HuH-7 (cell line): ENCODE measurements around the gene RPL13.

Source experiments
- DNase-seq: peaks from one replicate; pipeline ENCODE4 v3.0.0; 2011; ENCODE audit warnings: low spot score

RPL13 gene

DNA sequence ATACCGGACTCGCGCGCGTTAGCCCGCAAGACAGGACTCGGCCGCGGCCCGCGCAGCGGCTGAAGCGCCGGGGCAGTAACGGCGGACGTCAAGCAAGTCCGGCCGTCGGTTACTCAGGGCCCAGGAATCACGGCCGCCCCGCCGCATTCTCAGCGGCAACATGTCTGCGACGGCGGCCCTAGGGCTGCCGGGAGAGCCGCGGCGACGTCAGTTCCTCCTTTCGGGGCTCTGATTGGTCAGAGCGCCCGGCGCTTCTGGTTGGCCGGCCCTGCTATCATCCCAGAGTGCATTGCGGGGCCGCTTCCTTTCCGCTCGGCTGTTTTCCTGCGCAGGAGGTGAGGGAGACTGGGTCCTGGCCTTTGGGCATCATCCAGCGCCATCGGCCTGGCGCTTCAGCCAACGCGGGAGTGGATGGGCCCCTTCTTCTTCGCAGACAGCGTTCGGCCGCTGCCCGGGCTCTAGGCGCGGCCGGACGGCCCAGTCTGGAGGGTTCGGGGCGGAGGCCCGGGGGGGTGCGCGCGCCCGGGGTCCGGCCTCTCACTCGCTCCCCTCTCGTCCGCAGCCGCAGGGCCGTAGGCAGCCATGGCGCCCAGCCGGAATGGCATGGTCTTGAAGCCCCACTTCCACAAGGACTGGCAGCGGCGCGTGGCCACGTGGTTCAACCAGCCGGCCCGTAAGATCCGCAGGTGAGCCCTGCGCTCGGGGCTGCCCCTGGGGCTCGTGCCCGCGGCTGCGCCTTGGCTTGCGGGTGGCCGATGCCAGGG, at the start of gene RPL13:
Gene RPL13, plus strand, starts transcription at position 305 of the 764 bp plus-strand sequence. Its CDS starts 278 bp downstream, at position 583.
- DNase-seq: peak; percentile 100

DNA sequence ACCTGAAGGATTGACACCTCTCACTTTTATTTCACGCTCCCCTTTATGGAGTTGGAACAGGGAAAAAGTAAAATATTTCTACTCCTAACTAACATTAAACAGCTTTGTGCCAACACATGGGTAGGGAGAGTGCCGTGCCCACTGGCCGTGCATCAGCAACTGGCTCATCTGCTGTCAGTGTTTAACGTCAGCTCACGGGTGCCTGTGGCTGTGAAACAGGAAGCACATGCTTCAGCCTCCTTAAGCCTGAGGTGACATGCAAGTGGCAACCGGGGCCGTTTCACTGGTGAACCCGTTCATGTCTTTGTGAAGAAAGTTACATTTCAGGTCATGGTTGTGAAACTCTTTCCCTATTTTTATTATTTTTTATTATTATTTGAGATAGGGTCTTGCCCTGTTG, 49.1 kb upstream of the RPL13 start:
- DNase-seq: no peak

DNA sequence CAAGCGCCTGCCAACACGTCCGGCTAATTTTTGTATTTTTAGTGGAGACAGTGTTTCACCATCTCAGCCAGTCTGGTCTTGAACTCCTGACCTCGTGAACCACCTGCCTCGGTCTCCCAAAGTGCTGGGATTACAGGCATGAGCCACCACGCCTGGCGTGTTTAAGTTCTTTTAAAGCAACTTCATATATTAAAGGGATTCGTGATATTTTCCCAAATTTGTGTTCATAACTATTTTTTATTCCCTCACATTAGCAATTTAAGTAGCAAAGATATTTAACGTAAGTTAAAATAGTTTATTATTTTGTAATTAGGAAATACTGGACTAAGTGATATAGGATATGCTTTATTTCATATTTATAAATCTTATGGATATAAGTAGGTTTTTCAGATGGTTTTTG, 48.0 kb upstream of the RPL13 start:
- DNase-seq: no peak

DNA sequence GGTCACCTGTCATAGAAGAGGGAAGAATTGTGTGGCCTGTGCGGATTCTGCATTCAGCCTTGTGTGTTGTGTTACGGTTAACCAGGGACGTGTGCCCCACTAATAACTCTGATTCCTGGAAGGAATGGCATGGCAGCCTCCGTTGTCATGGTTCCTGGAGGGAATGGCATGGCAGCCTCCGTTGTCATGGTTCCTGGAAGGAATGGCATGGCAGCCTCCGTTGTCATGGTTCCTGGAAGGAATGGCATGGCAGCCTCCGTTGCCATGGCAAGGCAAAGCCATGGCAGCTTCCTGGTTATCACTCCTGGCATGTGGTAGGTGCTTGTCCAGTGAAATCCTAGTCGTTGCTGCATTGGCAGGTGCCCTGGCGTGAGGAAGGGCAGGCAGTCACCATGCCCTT, 43.4 kb upstream of the RPL13 start:
- no peak for DNase-seq

DNA sequence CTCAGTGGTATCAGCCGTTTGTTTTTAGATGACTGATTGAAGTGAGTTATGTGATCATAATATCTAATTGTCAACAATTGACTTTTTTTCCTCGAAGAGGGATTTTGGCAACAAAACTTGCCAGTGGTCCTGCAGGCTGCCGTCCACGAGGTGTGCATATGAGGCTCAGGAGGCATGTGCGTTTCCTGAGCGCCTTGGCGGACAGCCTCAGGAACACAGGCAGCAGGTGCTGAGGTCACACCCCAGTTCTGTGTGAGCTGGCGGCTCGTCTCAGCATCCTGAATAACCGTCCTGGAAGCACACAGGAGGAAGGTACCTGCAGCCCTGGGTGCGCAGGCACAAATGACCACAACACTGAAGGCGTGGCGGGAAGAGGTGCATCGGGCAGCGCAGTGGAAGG, 40.6 kb upstream of the RPL13 start:
- no peak for DNase-seq

DNA sequence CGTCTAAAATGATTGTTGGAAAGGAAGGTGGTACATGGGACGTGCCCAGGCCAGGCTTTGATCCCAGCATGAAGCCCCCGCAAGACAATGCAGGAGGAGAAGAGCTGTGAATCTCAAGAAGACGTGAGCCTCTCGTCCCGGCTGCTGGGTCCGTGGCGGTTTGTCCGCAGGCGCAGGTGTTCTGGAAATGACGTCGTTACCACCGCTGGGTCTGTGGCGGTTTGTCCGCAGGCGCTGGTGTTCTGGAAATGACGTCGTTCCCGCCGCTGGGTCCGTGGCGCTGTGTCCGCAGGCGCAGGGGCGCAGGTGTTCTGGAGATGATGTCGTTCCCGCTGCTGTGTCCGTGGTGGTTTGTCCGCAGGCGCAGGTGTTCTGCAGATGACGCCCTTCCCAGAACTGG, 38.2 kb upstream of the RPL13 start:
- no peak for DNase-seq

DNA sequence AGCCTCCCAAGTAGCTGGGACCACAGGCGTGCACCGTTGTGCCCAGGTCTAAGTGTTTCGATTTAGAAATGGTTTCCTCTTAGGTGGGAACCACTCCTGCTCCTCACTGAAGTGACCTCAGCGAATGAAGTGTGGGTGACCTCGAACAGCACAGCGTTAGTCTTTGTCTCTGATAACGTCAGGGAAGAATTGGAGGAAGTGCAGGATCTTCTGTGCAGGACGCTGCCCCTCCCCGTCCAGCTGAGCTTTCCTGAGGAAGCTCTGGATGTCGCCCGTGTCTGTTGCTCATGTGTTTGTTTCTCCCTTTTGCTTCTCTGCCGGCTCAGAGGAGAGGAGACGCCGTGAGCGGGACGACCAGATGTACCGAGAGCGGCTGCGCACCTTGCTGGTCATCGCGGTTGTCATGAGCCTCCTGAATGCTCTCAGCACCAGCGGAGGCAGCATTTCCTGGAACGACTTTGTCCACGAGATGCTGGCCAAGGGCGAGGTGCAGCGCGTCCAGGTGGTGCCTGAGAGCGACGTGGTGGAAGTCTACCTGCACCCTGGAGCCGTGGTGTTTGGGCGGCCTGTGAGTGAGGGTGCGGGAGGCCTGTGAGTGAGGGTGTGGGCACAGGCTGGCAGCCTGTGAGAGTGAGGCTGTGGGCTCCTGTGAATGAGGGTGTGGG, 36.7 kb upstream of the RPL13 start:
- no peak for DNase-seq

DNA sequence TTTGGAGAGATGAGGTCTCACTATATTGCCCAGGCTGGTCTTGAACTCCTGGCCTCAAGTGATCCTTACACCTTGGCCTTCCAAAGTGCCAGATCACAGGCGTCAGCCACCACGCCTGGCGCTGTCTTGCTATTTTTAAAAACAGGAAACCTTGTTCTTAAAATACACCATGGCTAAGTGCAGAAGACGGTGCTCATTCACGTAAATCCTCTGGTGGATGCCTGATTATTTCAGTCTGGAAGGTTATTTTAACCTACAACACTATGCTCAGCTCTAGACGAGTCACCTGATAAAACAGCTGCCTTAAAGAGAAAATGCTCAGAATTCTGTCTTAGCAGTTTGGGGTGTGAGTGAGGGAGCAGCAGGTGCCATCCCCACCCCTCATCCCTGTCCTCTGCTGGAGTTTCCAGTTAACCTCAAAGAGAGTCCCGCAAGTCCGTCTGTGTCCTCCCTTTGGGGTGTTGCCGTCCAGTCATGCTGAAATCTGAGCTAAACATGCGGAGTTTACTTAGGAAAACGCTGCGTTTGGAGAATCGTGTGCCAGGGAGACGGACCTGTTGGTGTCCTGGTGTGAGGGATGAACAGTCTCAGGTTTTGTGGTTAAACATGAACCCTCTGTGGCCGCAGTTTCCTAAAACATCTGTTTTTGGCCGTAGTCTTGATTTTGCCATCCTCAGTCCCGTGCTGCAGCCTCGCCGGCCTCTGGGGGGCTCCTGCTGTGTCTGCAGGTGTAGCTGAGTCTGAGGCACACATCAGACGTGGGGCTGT, 35.2 kb upstream of the RPL13 start:
- DNase-seq: no peak

DNA sequence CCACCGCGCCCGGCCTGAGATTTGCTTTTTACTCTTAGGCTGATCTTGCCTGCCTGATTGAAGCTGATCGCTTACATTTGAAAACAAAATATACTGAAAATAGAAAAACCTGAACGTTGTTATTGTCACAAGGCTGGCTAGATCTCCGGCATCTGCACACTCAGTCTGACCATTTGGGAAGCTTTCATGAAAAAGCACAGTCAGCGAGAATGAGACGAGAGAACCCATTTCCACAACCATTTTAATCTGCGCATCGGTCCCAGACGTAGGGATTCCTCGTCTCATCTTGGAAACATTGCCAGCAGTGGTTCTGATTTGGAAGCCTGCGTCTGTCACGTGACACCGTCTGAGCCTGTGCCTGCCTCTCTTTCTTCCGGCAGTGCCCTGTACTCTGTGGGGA, 31.4 kb upstream of the RPL13 start:
- no peak for DNase-seq

DNA sequence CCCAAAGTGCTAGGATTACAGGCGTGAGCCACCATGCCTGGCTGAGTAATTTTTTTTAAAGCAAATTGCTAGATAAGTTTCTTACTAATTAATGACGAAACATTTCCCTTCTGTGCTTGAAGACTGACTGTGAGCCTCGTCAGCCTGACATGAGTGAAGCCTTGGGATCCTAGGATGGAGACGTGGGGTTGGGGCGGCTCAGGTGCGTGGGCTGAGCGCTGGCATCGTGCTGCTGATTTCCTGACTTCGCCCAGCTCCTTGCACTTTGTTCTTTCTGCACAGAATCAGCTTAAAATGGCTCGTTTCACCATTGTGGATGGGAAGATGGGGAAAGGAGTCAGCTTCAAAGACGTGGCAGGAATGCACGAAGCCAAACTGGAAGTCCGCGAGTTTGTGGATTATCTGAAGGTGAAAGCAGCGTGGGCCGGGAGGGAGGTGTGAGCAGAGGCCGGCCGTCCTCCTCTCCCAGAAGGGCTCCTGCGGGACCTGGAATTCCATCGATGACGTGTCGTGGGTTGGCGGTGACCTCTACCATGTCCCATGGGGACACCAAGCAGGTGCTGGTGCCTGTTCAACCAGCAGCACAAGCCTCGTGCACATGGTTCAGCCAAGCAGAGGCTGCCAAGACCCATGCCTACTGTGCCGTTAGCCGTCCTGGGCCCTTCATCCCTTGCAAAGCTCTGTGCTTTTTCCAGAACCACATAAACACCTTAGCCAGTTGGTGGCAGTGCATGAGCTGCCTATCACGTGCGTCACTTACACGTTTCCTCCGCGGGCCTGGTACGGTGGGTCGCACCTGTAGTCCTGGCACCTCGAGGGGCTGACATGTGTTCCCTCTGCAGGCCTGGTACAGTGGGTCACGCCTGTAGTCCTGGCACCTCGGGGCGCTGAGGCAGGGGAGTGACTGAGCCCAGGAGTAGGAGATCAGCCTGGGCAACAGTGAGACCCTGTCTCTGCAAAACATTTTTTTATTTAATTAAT, 29.8 kb upstream of the RPL13 start:
- no peak for DNase-seq

DNA sequence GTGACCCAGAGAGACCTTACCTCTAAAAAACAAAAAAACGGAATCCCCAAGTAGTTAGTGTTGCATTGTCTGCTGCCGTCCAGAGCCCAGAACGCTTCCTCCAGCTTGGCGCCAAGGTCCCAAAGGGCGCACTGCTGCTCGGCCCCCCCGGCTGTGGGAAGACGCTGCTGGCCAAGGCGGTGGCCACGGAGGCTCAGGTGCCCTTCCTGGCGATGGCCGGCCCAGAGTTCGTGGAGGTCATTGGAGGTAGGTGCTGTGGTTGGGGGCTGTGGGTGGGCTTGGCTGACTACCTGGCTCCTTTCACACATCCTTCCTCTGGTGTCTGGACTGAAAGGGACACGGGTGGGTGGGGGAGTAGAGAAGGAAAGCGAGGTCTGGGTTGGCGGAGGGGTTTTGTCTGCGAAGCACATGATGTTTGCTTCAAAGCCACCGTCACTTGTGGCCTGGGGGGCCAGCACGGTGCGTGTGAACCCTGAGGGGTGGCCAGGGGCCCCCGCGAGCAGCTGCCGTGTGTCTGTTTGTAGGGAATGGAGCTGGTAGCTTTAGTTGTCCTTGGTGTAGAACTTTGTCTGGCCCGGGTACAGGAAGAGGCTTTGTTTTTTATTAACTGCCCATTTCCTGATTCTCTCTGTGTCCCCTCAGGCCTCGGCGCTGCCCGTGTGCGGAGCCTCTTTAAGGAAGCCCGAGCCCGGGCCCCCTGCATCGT, 28.5 kb upstream of the RPL13 start:
- no peak for DNase-seq

DNA sequence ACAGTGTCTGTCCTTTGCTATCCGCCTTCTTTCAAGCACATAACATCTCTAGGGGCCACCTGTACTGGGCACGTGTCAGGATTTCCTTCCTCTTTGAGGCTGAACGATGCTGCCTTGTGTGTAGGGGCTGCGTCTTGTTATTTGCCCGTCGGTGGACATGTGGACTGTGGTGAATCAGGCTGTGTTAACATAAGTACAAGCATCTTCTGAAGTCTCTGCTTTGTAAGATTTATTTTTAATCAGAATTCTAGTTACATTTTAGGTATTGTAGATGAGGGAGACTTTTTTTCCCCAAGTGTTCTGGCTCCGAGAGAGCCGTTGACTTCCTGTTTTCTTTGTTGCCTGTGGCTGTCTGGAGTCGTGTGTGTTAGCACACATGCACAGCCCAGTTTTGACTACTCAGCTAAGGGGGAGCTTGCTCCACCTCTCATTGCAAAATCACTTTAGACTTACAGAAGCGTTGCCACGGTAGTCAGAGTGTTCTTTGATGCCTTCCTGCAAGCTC, 26.2 kb upstream of the RPL13 start:
- no peak for DNase-seq

DNA sequence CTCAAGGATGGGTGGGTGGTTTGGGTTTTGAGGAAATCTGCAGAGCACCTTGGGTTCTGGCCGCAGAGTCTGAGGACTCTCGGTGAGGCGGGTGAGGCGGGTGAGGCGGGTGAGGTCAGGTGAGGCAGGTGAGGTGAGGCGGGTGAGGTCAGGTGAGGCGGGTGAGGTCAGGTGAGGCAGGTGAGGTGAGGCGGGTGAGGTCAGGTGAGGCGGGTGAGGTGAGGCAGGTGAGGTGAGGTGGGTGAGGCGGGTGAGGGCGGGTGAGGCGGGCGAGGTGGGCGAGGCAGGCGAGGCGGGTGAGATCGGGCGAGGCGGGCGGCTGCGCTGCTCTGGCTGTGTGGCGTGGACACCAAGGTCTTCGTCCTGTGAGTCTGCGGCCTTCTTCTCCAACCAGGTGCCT, 24.1 kb upstream of the RPL13 start:
- DNase-seq: no peak

DNA sequence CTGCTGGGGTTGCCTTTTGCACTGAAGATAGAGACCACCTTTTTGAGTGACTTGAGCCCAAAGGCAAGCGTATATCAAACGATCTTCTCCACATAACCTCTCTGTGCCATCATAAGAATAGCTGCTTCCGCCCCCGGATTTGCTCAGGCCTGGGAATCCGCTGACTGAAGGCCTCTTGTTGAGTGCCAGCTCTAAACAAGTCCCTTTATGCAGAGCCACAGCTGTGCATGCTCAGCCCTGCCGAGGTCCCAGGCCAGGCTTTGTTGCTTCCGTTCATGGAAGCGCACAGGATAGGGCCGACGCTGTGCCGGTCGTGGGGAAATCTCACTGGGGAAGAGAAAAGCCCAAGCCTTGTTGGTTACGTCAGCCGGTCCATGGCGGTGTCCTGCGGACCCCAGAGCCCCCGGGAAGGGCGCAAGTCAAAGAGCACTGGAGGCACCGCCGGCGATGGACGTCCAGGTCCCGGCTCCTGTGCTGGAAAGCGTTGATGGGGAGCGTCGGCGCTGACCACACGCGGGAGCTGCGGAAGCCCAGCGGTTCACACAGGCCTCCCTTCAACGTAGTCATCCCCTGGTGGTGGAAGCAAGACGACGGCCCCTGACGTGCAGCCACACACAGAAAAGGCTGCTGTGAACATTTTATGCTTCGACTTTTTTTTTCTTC, 23.5 kb upstream of the RPL13 start:
- DNase-seq: no peak

DNA sequence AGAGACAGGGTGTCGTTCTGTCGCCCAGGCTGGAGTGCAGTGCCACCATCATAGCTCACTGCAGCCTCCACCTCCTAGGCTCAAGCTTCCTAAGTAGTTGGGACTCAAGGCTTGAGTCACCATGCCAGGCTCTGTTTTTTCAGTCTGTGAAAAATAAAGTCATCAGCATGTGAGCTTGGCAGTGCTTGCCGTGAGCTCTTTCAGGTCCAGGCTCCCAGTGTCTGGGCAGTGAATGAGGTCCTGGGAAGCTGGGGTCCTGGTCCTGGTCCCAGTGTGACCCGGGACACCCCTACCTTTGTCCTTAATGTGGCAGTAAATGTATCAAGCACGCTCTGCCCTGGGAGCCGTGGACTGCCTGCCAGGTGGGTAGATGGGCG, 22.9 kb upstream of the RPL13 start:
- no peak for DNase-seq

DNA sequence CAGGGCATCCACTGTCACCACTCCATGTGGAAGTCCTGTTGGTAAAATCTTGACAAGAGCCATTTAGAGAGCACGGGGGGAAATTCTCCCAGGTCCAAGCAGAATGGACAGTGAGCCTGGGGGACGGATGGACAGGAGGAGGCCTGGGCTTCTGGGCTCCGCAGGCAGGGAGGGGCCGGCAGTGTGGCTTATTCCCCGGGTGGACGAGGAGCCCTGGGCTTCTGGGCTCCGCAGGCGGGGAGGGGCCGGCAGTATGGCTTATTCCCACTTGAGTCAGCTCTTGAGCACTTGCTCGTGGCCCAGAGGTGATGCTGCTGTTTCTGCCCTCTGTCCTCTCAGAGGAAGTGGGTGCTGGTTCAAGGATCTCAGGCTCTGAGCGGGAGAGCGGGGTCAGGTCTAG, 22.2 kb upstream of the RPL13 start:
- no peak for DNase-seq

DNA sequence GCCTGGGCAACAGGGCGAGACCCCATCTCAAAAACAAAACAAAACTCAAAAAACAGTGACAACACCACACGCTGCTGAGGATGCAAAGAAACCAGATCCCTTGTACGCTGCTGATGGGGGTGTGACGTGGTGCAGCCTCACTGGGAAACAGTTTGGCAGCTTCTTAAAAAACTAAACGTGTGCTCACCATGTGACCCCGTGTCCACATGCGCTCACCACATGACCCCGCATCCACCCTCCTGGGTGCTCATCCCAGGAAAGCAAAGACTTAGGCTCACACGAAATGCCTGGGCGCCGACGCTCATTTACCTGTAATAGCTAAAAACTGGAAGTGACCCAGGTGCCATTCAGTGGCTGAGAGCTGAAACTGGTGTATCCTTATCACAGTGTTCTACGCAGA, 19.9 kb upstream of the RPL13 start:
- DNase-seq: no peak

DNA sequence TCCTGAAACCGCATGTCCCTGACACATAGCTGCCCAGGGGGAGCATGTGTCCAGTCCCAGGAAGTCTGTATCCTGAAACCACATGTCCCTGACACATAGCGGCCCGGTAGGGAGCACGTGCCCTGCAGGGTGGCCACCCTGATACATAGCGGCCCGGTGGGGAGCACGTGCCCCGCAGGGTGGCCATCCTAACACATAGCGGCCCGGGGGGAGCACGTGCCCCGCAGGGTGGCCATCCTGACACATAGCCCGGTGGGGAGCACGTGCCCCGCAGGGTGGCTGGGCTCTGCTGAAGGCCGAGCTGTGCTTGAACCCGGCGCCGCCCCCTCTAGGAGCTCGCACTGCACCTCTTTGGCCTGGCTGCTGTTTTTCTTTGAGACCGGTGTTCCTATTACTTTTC, 18.7 kb upstream of the RPL13 start:
- DNase-seq: no peak

DNA sequence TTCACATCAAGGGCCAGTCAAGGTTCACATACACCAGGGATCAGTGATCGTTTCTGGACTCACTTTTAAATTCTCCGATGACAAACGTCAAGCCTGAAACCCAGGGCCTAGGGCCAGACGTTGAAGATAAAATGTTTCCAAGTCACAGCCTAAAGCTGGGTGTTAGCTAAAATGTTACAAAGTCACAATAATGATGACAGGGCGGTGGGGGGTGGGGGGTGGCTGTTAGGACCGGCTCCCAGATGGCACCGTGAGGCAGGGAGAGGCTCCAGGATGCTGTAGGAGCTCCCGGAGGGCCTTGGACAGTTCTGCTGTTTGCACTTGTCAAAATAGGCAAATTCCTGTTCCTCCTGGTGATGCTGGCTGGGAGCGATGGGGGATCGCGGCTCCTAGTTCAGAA, 16.4 kb upstream of the RPL13 start:
- no peak for DNase-seq

DNA sequence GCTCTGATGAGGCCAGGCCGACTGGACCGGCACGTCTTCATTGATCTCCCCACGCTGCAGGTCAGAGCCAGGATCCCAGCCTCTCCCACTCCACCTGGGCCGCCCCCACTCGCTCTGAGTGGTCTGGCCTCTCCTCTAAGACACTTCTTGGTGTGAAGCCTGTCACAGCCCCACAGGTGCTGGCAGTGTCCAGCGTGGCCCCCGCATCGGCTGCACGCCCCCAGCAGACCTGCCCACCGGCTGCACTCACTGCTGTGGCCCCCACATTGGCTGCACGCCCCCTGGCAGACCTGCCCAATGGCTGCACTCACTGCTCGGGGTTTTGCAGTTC, 15.8 kb upstream of the RPL13 start:
- no peak for DNase-seq
